Middle frontal gyrus (tissue), 1 donor: ENCODE data around the gene CALML6.

Source experiments
- DNase-seq: peaks from one replicate; pipeline ENCODE4 v3.0.0-alpha.2; 2015; ENCODE audit warnings: low spot score; ENCODE audit errors: extremely low spot score

CALML6 gene

GRCh38 chr1:1892079-1892762 is 22.8 kb upstream of the CALML6 start:
- no peak for DNase-seq

GRCh38 chr1:1892763-1893120 is 22.3 kb upstream of the CALML6 start:
- no peak for DNase-seq

GRCh38 chr1:1893291-1893985 is 21.6 kb upstream of the CALML6 start:
- DNase-seq = no peak

GRCh38 chr1:1893997-1894353 is 21.1 kb upstream of the CALML6 start:
- no peak for DNase-seq

GRCh38 chr1:1894354-1895059 is 20.6 kb upstream of the CALML6 start:
- DNase-seq = no peak

GRCh38 chr1:1895060-1895418 is 20.0 kb upstream of the CALML6 start:
- no peak for DNase-seq

GRCh38 chr1:1895456-1896336 is 19.4 kb upstream of the CALML6 start:
- DNase-seq = no peak

GRCh38 chr1:1898246-1898933 is 16.7 kb upstream of the CALML6 start:
- DNase-seq = no peak

GRCh38 chr1:1899266-1899966 is 15.6 kb upstream of the CALML6 start:
- no peak for DNase-seq

- DNase-seq = no peak
Measured at GRCh38 chr1:1899967-1900327, 15.1 kb upstream of the CALML6 start.

GRCh38 chr1:1900883-1901640 is 14.0 kb upstream of the CALML6 start:
- DNase-seq = no peak

- DNase-seq = no peak
Measured at GRCh38 chr1:1901641-1902294, 13.3 kb upstream of the CALML6 start.

GRCh38 chr1:1903224-1903623 is 11.8 kb upstream of the CALML6 start:
- DNase-seq = no peak

GRCh38 chr1:1906185-1907097 is 8.6 kb upstream of the CALML6 start:
- DNase-seq = peak; percentile 69

- no peak for DNase-seq
Measured at GRCh38 chr1:1907098-1907736, 7.8 kb upstream of the CALML6 start.

- DNase-seq = no peak
Measured at GRCh38 chr1:1908506-1908791, 6.6 kb upstream of the CALML6 start.

- DNase-seq = no peak
Measured at GRCh38 chr1:1910033-1910465, 5.0 kb upstream of the CALML6 start.
